Right kidney (tissue), 1 donor: ENCODE measurements around the gene TRIM27.
"Not testable (repeated sequence)": the region's sequence is repeated elsewhere in the genome, so short reads cannot be mapped to it uniquely, and the experiment has no call there.

Experiments used
- DNase-seq: peaks from one replicate; pipeline ENCODE4 v3.0.0-alpha.2; 2016

Gene TRIM27

GRCh38 chr6:28865401-28866204, 58.2 kb downstream of the TRIM27 start:
- DNase-seq: no peak

GRCh38 chr6:28864326-28864923, 59.4 kb downstream of the TRIM27 start:
- DNase-seq: no peak

- peak; percentile 87 for DNase-seq
These were observed 60.0 kb downstream of the TRIM27 start for GRCh38 chr6:28863604-28864325.

DNA sequence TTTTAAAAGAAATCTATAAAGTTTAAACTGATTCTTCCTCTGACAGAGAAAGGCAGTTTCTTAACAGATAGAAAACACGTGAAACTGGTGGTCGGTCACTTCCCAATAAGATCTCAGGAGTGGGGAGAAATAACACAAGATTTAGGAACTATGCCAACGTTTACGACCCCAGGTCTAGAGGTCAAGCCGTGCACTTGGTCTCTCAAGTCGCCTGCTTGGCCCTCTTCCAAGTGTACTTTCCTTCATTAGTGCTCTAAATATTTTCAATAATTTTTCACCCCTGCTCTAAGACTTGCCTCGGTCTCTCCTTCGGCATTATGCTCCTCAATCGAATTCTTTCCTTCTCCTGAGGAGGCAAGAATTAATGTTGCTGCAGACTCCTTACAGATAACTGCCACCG, 61.7 kb downstream of the TRIM27 start:
- DNase-seq: no peak

GRCh38 chr6:28861339-28861738, 62.4 kb downstream of the TRIM27 start:
- no peak for DNase-seq

- no peak for DNase-seq
These were observed 63.2 kb downstream of the TRIM27 start for GRCh38 chr6:28860581-28860980.

DNA sequence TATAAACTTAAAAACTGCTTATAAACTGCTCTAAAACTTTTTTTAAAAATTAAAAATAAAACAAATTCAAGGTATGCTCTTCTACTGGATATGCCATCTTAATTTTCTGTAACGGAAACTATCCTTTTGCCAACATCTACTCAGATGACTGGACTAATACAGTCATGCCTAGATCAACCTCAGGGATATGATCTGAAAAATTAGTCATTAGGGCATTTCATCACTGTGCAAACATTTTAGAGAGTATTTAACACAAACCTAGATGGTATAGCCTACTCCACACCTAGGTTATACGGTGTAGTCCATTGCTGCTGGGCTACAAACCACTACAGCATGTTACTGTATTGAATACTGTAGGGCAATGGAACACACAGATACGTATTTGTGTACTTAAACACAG, 64.8 kb downstream of the TRIM27 start:
- no peak for DNase-seq

GRCh38 chr6:28856620-28857005, 67.2 kb downstream of the TRIM27 start:
- no peak for DNase-seq

DNA sequence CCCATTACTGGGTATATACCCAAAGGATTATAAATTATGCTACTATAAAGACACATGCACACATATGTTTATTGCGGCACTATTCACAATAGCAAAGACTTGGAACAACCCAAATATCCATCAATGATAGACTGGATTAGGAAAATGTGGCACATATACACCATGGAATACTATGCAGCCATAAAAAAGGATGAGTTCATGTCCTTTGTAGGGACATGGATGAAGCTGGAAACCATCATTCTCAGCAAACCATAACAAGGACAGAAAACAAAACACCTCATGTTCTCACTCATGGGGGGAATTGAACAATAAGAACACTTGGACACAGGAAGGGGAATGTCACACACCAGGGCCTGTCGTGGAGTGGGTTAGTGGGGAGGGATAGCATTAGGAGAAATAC, 69.4 kb downstream of the TRIM27 start:
- DNase-seq: not testable (repeated sequence)
